Astrocyte (in vitro differentiated cells and primary cell): ENCODE measurements around the gene SND1. TPM values are rescaled to one million over a fixed set of nuclear protein-coding genes. Genes with fewer than 3 reads are reported as not detected.

Experiments
- DNase-seq: peaks from one replicate; pipeline ENCODE4 v3.0.0-alpha.2; 2010; ENCODE audit warnings: low read depth
- FAIRE-seq: peaks from 2 replicates; lab custom pipeline; 2011; peaks lifted over from hg19 to GRCh38; lab: Jason Lieb, UNC
- H2AFZ ChIP-seq: 2 replicates; pipeline ENCODE4 v1.6.0; 2012; ENCODE audit warnings: low read depth, low read length, inconsistent platforms
- H3K27ac ChIP-seq: 2 replicates; pipeline ENCODE4 v1.5.1; 2011; ENCODE audit warnings: low read depth, low read length, inconsistent platforms
- H3K27me3 ChIP-seq: 2 replicates; pipeline ENCODE4 v1.6.0; 2011; ENCODE audit warnings: low read length, inconsistent platforms; ENCODE audit not compliant: insufficient read depth
- H3K36me3 ChIP-seq: 2 replicates; pipeline ENCODE4 v1.5.1; 2011; ENCODE audit warnings: low read length, inconsistent platforms; ENCODE audit not compliant: insufficient read depth
- H3K4me1 ChIP-seq: 2 replicates; pipeline ENCODE4 v1.5.1; 2011; ENCODE audit warnings: low read length, inconsistent platforms; ENCODE audit not compliant: insufficient read depth
- H3K4me2 ChIP-seq: 2 replicates; pipeline ENCODE4 v1.6.0; 2012; ENCODE audit warnings: low read length, inconsistent platforms
- H3K4me3 ChIP-seq: 2 replicates; pipeline ENCODE4 v1.5.1; 2011; ENCODE audit warnings: low read depth, mild to moderate bottlenecking, low read length, inconsistent platforms; ENCODE audit not compliant: insufficient read depth
- H3K79me2 ChIP-seq: 2 replicates; pipeline ENCODE4 v1.6.0; 2012; ENCODE audit warnings: mild to moderate bottlenecking, low read length, inconsistent platforms; ENCODE audit not compliant: insufficient read depth
- H3K9ac ChIP-seq: 2 replicates; pipeline ENCODE4 v1.6.0; 2012; ENCODE audit warnings: mild to moderate bottlenecking, low read length, inconsistent platforms
- H3K9me3 ChIP-seq: 2 replicates; pipeline ENCODE4 v1.5.1; 2012; ENCODE audit warnings: low read depth, mild to moderate bottlenecking, low read length, inconsistent platforms; ENCODE audit not compliant: insufficient read depth
- H4K20me1 ChIP-seq: 2 replicates; pipeline ENCODE4 v1.6.0; 2012; ENCODE audit warnings: low read length, inconsistent platforms; ENCODE audit not compliant: insufficient read depth
- H3K27ac Mint-ChIP-seq: one replicate; pipeline ENCODE4 v1.8.0; 2021; ENCODE audit warnings: mild to moderate bottlenecking, mixed read lengths; ENCODE audit not compliant: unreplicated experiment
- H3K27me3 Mint-ChIP-seq: one replicate; pipeline ENCODE4 v1.8.0; 2021; ENCODE audit warnings: low read depth, mixed read lengths; ENCODE audit not compliant: unreplicated experiment
- H3K36me3 Mint-ChIP-seq: one replicate; pipeline ENCODE4 v1.8.0; 2021; ENCODE audit warnings: low read depth, mixed read lengths; ENCODE audit not compliant: unreplicated experiment
- H3K4me1 Mint-ChIP-seq: one replicate; pipeline ENCODE4 v1.8.0; 2021; ENCODE audit warnings: low read depth, mixed read lengths; ENCODE audit not compliant: unreplicated experiment
- H3K4me3 Mint-ChIP-seq: one replicate; pipeline ENCODE4 v1.8.0; 2021; ENCODE audit warnings: mild to moderate bottlenecking, moderate library complexity, mixed read lengths; ENCODE audit not compliant: unreplicated experiment
- H3K9me3 Mint-ChIP-seq: one replicate; pipeline ENCODE4 v1.8.0; 2021; ENCODE audit warnings: mild to moderate bottlenecking, mixed read lengths; ENCODE audit not compliant: unreplicated experiment
- CTCF ChIP-seq: IDR thresholded peaks from 2 replicates; pipeline ENCODE4 v1.5.1; 2011; ENCODE audit warnings: low read depth, mild to moderate bottlenecking, inconsistent platforms, low read length, moderate library complexity; ENCODE audit not compliant: insufficient read depth
- EZH2 ChIP-seq: IDR thresholded peaks from 2 replicates; pipeline ENCODE4 v1.6.1; 2012; ENCODE audit warnings: mild to moderate bottlenecking, low read length, inconsistent platforms; ENCODE audit not compliant: insufficient read depth
- total RNA-seq: library from RNA; stranded (reverse); gene quantifications from 2 replicates; pipeline ENCODE4 v1.2.1, GENCODE V29; 2021

The SND1 gene
- total RNA-seq, 1 donor from 2014 or later = 267 TPM

GRCh38 chr7:128026551-128026950 is 374.6 kb downstream of the SND1 start:
- H3K4me3 Mint-ChIP-seq = no peak overlapping the region
- DNase-seq = no peak
- H3K27ac ChIP-seq = no peak overlapping the region
- peaks cover 34% of the 10 kb centered on the region for H3K4me1 ChIP-seq
- no peak overlapping the region for H3K9ac ChIP-seq
- H3K4me2 ChIP-seq = no peak overlapping the region
- no peak overlapping the region for H2AFZ ChIP-seq
- peaks cover 16% of the 10 kb centered on the region for H3K79me2 ChIP-seq
- H3K36me3 ChIP-seq = no peaks in the 10 kb centered on the region
- peaks cover 60% of the 10 kb centered on the region for H3K4me1 Mint-ChIP-seq
- no peaks in the 10 kb centered on the region for H3K27me3 ChIP-seq
- H4K20me1 ChIP-seq = peaks cover 87% of the 10 kb centered on the region
- TF ChIP-seq CTCF (no peak), EZH2 (no peak)
- no peak overlapping the region for H3K27ac Mint-ChIP-seq
- no peaks in the 10 kb centered on the region for H3K27me3 Mint-ChIP-seq
- H3K4me3 ChIP-seq = no peak overlapping the region
- no peak for FAIRE-seq
- H3K9me3 Mint-ChIP-seq = no peaks in the 10 kb centered on the region
- no peaks in the 10 kb centered on the region for H3K9me3 ChIP-seq
- H3K36me3 Mint-ChIP-seq = peaks cover 6% of the 10 kb centered on the region

DNA sequence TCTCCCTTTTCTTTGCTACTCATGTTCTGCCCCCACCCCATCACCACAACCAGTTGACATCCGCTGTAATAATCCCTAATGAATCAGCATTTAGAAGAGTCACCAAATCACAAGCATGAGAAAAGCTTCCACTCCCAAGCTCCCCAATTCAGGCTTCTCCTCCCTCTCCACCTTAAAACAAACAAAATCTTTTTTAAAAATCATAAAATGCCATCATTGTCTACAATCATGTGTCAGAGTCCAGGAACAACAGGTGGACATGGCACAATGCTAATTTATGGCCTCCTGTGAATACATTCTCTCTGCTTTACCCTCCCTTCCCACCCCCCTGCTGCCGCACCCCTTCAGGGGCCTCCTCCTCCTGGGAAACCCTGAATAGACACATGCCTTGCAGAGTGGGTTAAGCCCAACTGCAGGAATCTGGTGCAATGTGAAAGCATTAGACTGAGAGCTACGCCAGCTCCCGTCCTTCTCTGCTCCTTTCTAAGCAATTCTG is 375.5 kb downstream of the SND1 start:
- Mint-ChIP-seq H3K9me3 (no peaks in the 10 kb centered on the region), H3K4me3 (peak overlapping the region; percentile 8), H3K36me3 (peaks cover 6% of the 10 kb centered on the region), H3K27ac (peak overlapping the region; percentile 27), H3K27me3 (no peaks in the 10 kb centered on the region), H3K4me1 (peaks cover 53% of the 10 kb centered on the region)
- no peak overlapping the region for H3K4me2 ChIP-seq
- H2AFZ ChIP-seq = no peak overlapping the region
- H3K79me2 ChIP-seq = peaks cover 16% of the 10 kb centered on the region
- H3K4me1 ChIP-seq = peaks cover 31% of the 10 kb centered on the region
- H3K36me3 ChIP-seq = no peaks in the 10 kb centered on the region
- no peaks in the 10 kb centered on the region for H3K9me3 ChIP-seq
- no peak for TF ChIP-seq CTCF
- TF ChIP-seq EZH2 = no peak
- no peak overlapping the region for H3K27ac ChIP-seq
- no peak for FAIRE-seq
- no peak overlapping the region for H3K9ac ChIP-seq
- H3K4me3 ChIP-seq = no peak overlapping the region
- DNase-seq = no peak
- H4K20me1 ChIP-seq = peaks cover 81% of the 10 kb centered on the region
- no peaks in the 10 kb centered on the region for H3K27me3 ChIP-seq

- no peak overlapping the region for H3K4me2 ChIP-seq
- H3K27me3 ChIP-seq = no peaks in the 10 kb centered on the region
- H3K4me1 Mint-ChIP-seq = peaks cover 50% of the 10 kb centered on the region
- no peaks in the 10 kb centered on the region for H3K9me3 Mint-ChIP-seq
- H3K4me1 ChIP-seq = peaks cover 32% of the 10 kb centered on the region
- no peaks in the 10 kb centered on the region for H3K9me3 ChIP-seq
- H4K20me1 ChIP-seq = peaks cover 82% of the 10 kb centered on the region
- TF ChIP-seq CTCF = no peak
- no peak overlapping the region for H2AFZ ChIP-seq
- peaks cover 6% of the 10 kb centered on the region for H3K36me3 Mint-ChIP-seq
- no peak overlapping the region for H3K27ac Mint-ChIP-seq
- no peak overlapping the region for H3K4me3 ChIP-seq
- H3K4me3 Mint-ChIP-seq = peak overlapping the region; percentile 50
- DNase-seq (no peak), FAIRE-seq (no peak)
- no peak overlapping the region for H3K27ac ChIP-seq
- no peak overlapping the region for H3K9ac ChIP-seq
- H3K27me3 Mint-ChIP-seq = no peaks in the 10 kb centered on the region
- H3K79me2 ChIP-seq = peaks cover 25% of the 10 kb centered on the region
- no peaks in the 10 kb centered on the region for H3K36me3 ChIP-seq
Observed at GRCh38 chr7:128029405-128029995, 377.5 kb downstream of the SND1 start.
